Right ventricle myocardium superior (tissue), 1 donor: ENCODE results near the gene PRSS48. TPM values are rescaled to one million over a fixed set of nuclear protein-coding genes. Genes with fewer than 3 reads are reported as not detected.

ENCODE experiments used
- ATAC-seq: fragments of 200-7000 bp; cut with Tn5 transposase; one replicate; pipeline ENCODE4 v1.9.1; 2020; ENCODE audit warnings: mild to moderate bottlenecking; ENCODE audit not compliant: poor library complexity
- DNase-seq: peaks from one replicate; pipeline ENCODE4 v3.0.0-alpha.2; 2020
- intact Hi-C: fragments of 100-400 bp; cut with DNase I; formaldehyde crosslinking; loops from one replicate; pipeline ENCODE4 v1.11.2; 2022
- total RNA-seq: library from RNA; stranded (reverse); fragmentation: NEBNext Ultra II Directional; extraction: Animal tissue kit (Norgen Biotek cat#: 25700); gene quantifications from one replicate; pipeline ENCODE4 v1.2.1, GENCODE V29; 2021
- donor health status: DM: no; HTN: yes; CAD: no; lungs with severe emphysema.

The PRSS48 gene
- total RNA-seq, 1 donor from 2014 or later: not detected

DNA sequence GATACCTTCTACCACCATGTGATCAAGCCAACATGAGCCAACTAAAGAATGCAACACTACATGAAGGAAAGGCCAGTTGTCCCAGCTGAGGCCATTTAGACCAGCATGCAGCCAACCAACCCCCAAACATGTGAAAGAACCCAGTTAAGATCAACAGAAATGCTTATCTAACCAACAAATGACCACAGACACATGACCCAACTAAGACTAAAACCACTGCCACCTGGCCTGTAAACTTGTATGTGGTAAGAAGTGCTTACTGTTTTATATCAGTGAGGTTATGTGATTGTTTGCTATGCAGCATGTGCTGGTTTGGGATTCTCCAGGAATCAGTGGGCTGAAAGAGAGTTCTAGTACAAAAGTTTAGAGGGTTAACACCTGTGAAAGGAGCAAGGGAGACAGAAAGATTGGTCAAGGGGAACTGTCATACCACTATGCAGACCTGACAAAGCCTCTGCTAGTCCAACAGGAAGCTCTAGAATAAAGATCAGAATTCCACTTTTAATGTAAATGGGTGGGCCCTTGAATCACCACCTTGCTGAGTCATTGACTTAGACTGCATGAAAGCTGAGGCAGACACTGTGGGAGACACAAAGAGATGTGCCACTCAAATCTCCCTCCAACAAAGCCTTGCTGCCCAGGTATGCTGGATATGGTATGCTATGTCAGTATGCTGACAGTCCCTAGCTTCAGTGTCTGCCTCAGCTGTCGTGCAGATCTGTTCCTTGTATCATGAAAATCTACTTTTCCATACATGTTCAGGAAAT lies 54.5 kb downstream of the PRSS48 start:
- intact Hi-C loops: no loop called here
- DNase-seq: no peak
- no peak for ATAC-seq

DNA sequence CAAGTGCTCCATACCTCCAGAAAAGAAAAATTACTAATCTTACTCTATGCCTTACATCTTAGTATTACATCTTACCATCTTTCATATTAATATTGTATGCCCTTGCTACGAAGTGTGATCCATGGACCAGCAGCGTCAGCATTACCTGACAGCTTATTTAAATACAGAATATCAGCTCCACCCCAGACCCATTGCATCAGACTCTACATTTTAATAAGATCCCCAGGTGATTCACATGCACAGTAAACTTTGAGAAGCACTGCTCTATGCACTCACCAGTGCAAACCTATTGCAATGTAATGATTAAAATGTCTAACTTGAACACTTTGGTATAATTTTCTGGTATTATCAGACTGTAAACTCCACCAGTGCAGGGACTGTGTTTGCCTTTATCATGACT lies 62.5 kb downstream of the PRSS48 start:
- DNase-seq: no peak
- intact Hi-C loops: no loop called here
- ATAC-seq: no peak

DNA sequence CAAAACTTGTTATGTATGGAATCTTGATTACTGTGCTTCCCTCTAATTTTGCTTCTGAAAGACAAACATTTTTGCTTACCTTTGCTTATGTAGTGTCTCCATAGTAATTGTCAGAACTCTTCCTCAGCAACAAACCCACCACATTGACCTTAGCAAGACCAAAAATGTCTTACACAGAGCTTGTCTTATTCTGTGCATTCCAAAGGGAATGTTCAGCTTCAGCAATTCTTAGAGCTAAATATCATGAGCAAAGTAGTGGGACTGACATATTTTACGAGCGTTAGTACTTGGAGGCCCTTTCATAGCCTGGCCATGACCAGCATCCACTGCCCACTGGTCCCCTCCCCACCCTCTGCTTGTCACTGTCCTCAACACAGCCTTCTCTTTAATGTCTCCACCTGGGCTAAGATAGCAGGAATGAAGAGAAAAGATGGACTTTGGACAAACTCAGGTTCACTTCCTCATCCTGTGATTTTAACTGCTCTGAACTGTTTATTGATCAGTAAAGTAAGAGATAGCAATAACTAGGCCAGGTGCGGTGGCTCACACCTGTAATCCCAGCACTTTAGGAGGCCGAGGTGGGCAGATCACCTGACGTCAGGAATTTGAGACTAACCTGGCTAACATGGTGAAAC lies 63.9 kb downstream of the PRSS48 start:
- intact Hi-C loops: no loop called here
- ATAC-seq (no peak), DNase-seq (no peak)

Other genes starting within 250 kb of the PRSS48 start
- 944 TPM for gene RPS3A, start 177.5 kb upstream of the PRSS48 start, total RNA-seq
- gene SH3D19, start 48.4 kb downstream of the PRSS48 start, total RNA-seq: 96.7 TPM
- gene FHIP1A, start 132.0 kb downstream of the PRSS48 start, total RNA-seq: 16.8 TPM